ENCODE data around the gene ZNF423.

Gene ZNF423

DNA sequence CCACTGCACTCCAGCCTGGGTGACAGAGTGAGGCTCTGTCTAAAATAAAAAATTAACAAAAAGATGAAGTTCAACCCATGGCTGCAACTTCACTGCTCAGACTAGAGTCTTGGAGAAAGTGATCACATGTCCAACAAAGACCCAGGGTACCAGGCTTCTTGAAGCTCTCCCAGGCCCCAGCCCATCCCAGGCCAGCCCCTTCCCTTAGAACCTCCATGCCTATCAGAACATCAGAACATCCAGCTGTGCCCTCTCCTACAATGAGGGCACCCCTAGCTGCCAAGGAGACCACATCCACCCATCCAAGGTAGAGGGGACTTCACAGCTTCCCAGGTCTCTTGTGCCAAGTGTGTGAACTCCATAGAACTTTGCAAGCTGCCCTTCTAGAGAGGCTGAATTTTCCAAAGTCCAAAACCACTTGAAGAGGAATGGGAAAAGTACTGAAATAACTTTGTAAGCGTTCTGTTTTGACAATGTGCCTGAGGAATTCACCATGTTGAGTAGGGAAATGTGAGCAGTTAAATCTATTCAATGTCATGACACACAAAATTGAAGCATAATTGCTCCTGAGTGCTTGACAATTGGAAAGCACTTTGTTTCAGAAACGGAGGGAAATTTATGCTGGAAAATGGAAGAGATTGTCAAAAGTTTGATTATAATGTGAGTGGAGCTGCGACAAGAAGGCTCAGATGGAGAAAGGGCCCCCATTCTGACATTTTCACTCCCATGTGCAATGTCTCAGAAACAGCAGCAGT lies 230.4 kb downstream of the ZNF423 start:
- H3K4me3 ChIP-seq (ENCODE audit: low read length): no peak overlapping the region
- TF ChIP-seq, protein P1, sequence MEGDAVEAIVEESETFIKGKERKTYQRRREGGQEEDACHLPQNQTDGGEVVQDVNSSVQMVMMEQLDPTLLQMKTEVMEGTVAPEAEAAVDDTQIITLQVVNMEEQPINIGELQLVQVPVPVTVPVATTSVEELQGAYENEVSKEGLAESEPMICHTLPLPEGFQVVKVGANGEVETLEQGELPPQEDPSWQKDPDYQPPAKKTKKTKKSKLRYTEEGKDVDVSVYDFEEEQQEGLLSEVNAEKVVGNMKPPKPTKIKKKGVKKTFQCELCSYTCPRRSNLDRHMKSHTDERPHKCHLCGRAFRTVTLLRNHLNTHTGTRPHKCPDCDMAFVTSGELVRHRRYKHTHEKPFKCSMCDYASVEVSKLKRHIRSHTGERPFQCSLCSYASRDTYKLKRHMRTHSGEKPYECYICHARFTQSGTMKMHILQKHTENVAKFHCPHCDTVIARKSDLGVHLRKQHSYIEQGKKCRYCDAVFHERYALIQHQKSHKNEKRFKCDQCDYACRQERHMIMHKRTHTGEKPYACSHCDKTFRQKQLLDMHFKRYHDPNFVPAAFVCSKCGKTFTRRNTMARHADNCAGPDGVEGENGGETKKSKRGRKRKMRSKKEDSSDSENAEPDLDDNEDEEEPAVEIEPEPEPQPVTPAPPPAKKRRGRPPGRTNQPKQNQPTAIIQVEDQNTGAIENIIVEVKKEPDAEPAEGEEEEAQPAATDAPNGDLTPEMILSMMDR (conservative IDR thresholded peaks at IDR 0.05; ENCODE audit: low read length): no peak
- no peak for DNase-seq (ENCODE audit: low read depth)

DNA sequence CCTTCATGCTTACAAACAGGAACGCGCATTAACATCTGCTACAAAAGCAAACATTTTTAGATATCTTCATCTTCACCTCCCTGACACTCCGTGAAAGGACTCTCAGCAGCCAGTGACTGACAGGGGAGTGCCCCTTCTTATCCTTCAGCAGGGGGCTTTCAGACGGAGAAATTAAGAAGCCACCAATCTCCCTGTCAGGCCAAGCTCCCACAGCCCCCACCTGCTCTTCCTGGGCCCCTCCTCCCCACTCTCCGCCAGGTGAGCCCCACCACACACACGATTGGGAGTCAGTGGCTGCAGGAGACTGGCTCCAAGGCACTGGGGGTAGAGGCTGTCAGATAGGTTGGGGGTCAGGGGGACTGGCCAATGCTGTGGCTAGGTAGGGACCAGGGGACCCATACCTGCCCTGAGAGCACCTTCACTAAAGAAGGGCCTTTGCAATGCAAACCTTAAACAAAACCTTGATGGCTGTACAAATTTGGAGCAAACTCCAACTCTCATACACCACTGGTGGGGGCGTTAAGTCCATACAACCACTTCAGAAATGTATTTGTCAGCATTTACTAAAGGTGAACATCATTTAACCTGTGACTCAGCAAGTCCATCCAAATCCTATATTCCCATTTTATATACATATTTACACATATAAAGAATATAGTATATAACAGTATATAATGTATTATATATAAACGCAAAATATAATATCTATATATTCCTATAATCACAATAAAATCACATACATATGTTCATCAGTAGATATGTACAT lies 232.2 kb downstream of the ZNF423 start:
- TF ChIP-seq, protein P1 (conservative IDR thresholded peaks at IDR 0.05; ENCODE audit: low read length): no peak
- H3K4me3 ChIP-seq (ENCODE audit: low read length): no peak overlapping the region
- DNase-seq (ENCODE audit: low read depth): no peak

DNA sequence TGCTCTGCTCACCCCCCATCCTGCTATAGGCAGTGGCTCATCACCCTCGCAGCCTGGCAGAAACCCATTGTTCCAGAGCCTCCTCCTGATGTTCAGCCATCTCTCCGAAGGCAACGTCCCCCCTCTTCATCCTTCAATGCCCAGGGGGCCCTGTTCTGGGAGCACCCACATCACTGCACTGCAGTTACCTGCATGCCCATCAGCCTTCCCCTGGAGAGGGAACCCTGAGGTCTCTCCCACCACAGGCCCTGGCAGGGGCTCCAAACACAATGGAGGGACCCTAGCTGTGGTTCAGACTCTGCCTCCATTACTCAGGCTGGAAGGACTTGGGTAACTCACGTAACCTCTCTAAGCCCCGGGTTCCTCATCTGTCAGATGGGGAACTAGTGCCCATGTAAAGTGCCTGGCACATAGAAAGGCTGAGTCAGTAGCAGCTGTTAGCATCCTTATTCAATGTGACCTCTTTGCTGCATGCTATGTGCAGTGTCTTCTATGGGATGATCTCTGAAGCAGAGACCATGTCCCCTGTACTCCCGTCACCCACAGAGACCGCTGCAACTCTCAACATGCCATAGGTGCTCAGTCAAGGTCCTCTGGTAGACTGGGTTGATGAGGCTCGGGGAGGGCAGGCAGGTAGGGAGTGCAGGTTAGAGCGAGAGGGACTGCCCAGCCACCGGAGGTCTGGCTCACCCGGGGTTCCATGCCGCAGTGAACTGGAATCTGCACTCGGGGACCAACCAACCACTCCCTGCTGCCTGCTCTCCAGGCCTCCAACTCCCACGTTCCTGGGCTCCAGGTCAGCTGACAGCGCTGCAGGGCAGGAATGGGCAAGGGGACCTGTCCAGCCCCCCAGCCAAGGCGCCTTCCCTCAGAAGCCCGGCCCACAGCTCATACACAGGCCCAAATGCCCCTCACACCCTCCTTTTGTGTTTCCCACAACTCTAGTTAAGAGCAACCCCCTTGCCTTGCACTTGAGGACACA lies 233.2 kb downstream of the ZNF423 start:
- no peak for DNase-seq (ENCODE audit: low read depth)
- no peak overlapping the region for H3K4me3 ChIP-seq (ENCODE audit: low read length)
- TF ChIP-seq, protein P1 (conservative IDR thresholded peaks at IDR 0.05; ENCODE audit: low read length): no peak

DNA sequence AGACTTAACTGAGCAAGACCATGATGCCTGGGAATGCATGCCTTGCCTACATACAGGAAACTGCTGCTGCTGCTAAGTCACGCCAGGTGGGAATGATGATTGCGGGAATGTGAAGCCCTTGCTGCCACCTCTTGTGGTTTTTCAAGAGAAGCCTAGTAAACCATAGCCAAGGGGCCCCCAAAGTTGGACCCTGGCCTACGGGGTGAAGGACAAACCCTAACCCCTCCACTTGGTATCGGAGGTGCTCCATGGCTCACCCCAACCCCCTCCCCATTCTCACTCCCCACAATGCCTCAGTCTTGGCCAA lies 233.9 kb downstream of the ZNF423 start:
- no peak for DNase-seq (ENCODE audit: low read depth)
- no peak overlapping the region for H3K4me3 ChIP-seq (ENCODE audit: low read length)
- TF ChIP-seq, protein P1 (conservative IDR thresholded peaks at IDR 0.05; ENCODE audit: low read length): no peak

DNA sequence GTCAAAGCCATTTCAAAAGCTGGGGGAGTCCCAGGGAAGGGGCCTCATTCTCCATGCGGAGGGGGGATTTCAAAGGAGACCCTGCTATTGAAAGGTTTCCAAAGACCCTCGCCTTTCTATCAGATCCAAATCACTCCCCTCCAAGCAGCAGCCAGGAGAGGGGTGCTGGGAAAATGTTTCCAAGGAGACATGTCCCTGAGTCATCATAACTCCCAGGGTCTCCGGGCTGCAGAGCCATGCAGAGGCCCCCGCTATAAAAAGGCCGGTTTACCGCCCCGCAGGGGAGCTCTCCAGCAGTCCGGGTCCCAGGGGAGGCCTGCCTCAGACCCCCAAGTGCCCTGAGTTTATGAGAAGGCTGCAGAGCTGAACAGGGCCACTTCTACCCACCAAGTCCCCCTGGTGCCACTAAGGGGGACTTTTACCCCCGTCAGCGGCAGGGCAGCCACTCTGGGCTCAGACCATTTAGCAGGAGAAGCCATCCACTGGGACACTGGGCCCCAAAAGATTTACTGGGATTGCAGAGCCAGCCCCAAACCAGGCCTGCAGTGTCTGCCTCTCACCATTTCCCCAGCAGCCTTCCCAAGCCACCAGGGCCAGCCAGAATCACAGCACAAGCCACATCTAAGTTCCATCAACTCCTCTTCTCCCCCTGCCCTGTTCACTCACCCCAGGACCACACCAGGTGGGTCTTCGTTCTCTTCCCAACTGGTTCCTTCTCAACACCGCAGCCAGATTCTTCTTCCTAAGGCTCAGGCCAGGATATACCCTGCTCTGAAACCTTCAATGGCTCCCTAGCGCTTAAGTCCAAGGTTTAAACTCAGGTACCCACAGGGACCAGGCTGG lies 234.4 kb downstream of the ZNF423 start:
- no peak for DNase-seq (ENCODE audit: low read depth)
- H3K4me3 ChIP-seq (ENCODE audit: low read length): no peak overlapping the region
- TF ChIP-seq, protein P1 (conservative IDR thresholded peaks at IDR 0.05; ENCODE audit: low read length): no peak

DNA sequence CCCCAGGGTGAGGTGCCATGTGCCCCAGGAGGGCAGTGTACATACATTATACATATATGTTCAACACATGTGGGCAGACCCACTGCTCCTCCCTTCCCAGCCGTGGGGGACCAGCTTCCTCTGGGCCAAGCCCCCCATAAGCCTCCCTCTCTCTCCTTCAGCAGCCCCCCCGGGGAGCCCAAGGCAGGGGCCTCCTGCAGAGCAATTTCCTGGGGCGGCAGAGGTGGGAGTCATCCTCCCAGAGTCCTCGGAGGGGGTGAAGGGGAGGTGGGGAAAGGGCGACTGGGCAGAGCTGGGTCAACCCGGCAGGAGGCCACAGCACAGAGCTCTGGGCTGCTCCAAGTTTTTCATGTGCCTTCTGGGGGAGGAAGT lies 235.1 kb downstream of the ZNF423 start:
- no peak for DNase-seq (ENCODE audit: low read depth)
- H3K4me3 ChIP-seq (ENCODE audit: low read length): no peak overlapping the region
- TF ChIP-seq, protein P1 (conservative IDR thresholded peaks at IDR 0.05; ENCODE audit: low read length): no peak
